ENCODE results near the gene CORO7. TPM values are rescaled to one million over a fixed set of nuclear protein-coding genes. Genes with fewer than 3 reads are reported as not detected.

The CORO7 gene
- total and polyA plus RNA-seq, 9 of the 15 experiments (the other 6 are each of a cell fraction or from before 2014, with no cell fraction given), result 0.45 to 77.2 (median 18.7) TPM

- peak; percentile 80 for TF ChIP-seq REST (IDR thresholded peaks at IDR 0.05; ENCODE audit: borderline replicate concordance)
- no peak for TF ChIP-seq REST (CRISPR knock-in tag; IDR thresholded peaks at IDR 0.05; ENCODE audit: low read depth)
- no peak for TF ChIP-seq PTRF (tag; IDR thresholded peaks at IDR 0.05)
- TF ChIP-seq CTCF (IDR thresholded peaks at IDR 0.05 in 2 of 3, conservative IDR thresholded peaks at IDR 0.05 in 1 of 3; ENCODE audit: insufficient read depth in 2 of 3, low read depth in 1 of 3, low read length in 3 of 3), result peak in 2 of 3 experiments; percentile 12 to 24; a peak in 1 of 6 replicates
- no peak for TF ChIP-seq MEF2D (tag; conservative IDR thresholded peaks at IDR 0.05; ENCODE audit: low read depth)
- TF ChIP-seq DNMT1 (IDR thresholded peaks at IDR 0.05), result no peak
- TF ChIP-seq ZC3H4 (CRISPR knock-in tag; IDR thresholded peaks at IDR 0.05; ENCODE audit: borderline replicate concordance), result no peak
These were observed 88.2 kb downstream of the CORO7 start (continued) for GRCh38 chr16:4328046-4328781.

All from K562 (cell line).